ENCODE data around the gene POGLUT2. TPM values are rescaled to one million over a fixed set of nuclear protein-coding genes. Genes with fewer than 3 reads are reported as not detected.

The POGLUT2 gene
- 10 to 100 TPM in 1 of 5 experiments, under 1 TPM in 4; 0.19 to 10.4 (median 0.40) TPM for total RNA-seq
- not detected for polyA plus RNA-seq
- total RNA-seq: not detected

- ChIA-PET POLR2A (interaction anchor here (1.8 to 2.3 kb wide), 2 partner anchors 47 to 203 kb away, joined by 6 to 12 read pairs; partner anchors contain the start of genes ERCC5 and TPP2), CTCF (no interaction called here)
- peak within 1 kb of the TSS; percentile 84 to 98 (median 87) for H3K4me3 Mint-ChIP-seq
- Histone ChIP-seq H3K27me3 (ENCODE audit: control insufficient read depth in 2 of 2, insufficient read depth in 2 of 2, low read length in 2 of 2) (peaks cover 0 to 3% of the 10 kb centered on the region in 2 donors), H3K27ac (ENCODE audit: low read depth, low read length) (no peak within 1 kb of the TSS), H3K4me1 (ENCODE audit: control insufficient read depth in 2 of 2, insufficient read depth in 2 of 2, low read length in 2 of 2) (peaks cover 6% of the 10 kb centered on the region in 2 donors), H3K9me3 (ENCODE audit: control insufficient read depth in 2 of 3, low read length in 3 of 3) (no peaks in the 10 kb centered on the region), H3K36me3 (ENCODE audit: control insufficient read depth in 2 of 3, insufficient read depth in 3 of 3, low read length in 3 of 3) (no peaks in the 10 kb centered on the region), H3K4me3 (ENCODE audit: low read length) (peak within 1 kb of the TSS; percentile 74)
- peaks cover 0 to 34% (median 21%) of the 10 kb centered on the region in 5 donors for H3K27me3 Mint-ChIP-seq
- no peaks in the 10 kb centered on the region for H3K9me3 Mint-ChIP-seq
- H3K4me1 Mint-ChIP-seq: peaks cover 6 to 36% (median 19%) of the 10 kb centered on the region in 7 donors
- intact Hi-C loops (cut with micrococcal nuclease): loop anchor here in 1 of 2 donors (1.0 to 5.0 kb wide), 3 partner anchors 26 to 407 kb away; partner anchors contain the start of genes TEX30 and TPP2
- peak within 1 kb of the TSS in 5 of 9 donors; percentile 4 to 90 (median 66) for H3K27ac Mint-ChIP-seq
- ATAC-seq (peak; percentile 74), DNase-seq (peak; percentile 25 to 84 (median 33))
- H3K36me3 Mint-ChIP-seq: peaks cover 0 to 6% (median 0%) of the 10 kb centered on the region in 5 donors
Observed at GRCh38 chr13:102798581-102799425, at the start of gene POGLUT2, which contains the start of gene BIVM. POGLUT2 (minus strand) TSS chr13:102798976; CDS start chr13:102798670, 306 bp downstream. BIVM (plus strand) TSS chr13:102799119; CDS start chr13:102807268, 8,149 bp downstream.

DNA sequence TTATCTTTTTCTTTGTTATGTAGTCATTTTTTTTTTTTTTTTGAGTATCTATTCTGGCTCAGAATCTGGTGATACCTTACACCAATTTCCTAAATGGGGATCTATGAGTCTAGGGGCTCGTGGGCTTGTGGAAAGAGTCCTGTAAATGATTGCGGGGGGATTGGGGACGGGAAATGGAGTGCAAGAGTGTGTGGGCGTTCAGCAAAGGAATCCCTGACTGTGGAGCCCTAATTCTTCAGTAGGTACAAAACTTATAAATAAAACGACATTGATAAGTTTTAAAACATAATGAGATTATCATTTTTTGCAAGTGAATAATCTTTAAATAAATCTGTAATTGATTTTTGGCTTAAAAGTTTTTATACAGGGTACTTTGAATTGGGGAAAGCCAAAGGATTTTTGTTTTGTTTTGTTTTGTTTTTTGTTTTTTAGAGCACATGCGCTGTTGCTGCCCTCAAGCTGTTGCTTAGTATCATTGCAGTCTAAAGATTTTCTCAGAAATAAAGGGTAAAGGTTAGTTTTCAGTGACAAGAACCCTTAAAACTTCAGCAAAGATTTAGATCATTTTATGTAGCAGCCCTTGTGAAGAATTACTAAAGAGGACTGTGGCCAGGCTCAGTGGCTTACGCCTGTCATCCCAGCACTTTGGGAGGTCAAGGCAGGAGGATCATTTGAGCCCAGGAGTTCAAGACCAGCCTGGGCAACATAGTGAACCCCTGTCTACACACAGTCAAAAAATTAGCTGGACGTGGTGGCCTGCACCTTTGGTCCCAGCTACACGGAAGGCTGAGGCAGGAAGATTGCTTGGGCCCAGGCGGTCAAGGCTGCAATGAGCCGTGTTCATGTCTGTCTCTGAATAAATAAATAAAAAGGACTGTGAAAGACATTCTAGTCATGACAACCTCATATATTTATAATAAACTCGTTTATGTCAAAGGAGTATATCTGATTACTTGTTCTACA lies 48.8 kb upstream of the POGLUT2 start:
- H3K36me3 Mint-ChIP-seq: peaks cover 0 to 9% (median 3%) of the 10 kb centered on the region in 5 donors
- Histone ChIP-seq H3K27me3 (ENCODE audit: control insufficient read depth in 2 of 2, insufficient read depth in 2 of 2, low read length in 2 of 2) (no peaks in the 10 kb centered on the region), H3K4me1 (ENCODE audit: control insufficient read depth in 2 of 2, insufficient read depth in 2 of 2, low read length in 2 of 2) (peaks cover 19 to 34% of the 10 kb centered on the region in 2 donors), H3K9me3 (ENCODE audit: control insufficient read depth in 2 of 3, low read length in 3 of 3) (no peaks in the 10 kb centered on the region), H3K4me3 (ENCODE audit: low read length) (peak overlapping the region; percentile 98), H3K27ac (ENCODE audit: low read depth, low read length) (peak overlapping the region; percentile 97), H3K36me3 (ENCODE audit: control insufficient read depth in 2 of 3, insufficient read depth in 3 of 3, low read length in 3 of 3) (peaks cover 0 to 7% (median 0%) of the 10 kb centered on the region in 3 experiments)
- intact Hi-C loops (cut with micrococcal nuclease): loop anchor here (1.0 to 10.0 kb wide), 9 partner anchors 23 to 1705 kb away; no protein-coding TSS in a partner anchor
- ATAC-seq (no peak), DNase-seq (peak in 6 of 9 donors; percentile 22 to 58 (median 47))
- peaks cover 0 to 5% (median 0%) of the 10 kb centered on the region in 11 donors for H3K9me3 Mint-ChIP-seq
- H3K27ac Mint-ChIP-seq: peak overlapping the region; percentile 93 to 100 (median 99)
- H3K27me3 Mint-ChIP-seq: peaks cover 0 to 4% (median 0%) of the 10 kb centered on the region in 5 donors
- CTCF ChIA-PET: interaction anchor here (0.5 to 3.6 kb wide), 6 partner anchors 23 to 1631 kb away, joined by 3 to 27 read pairs (median 3); partner anchors contain the start of genes TEX30 and TPP2
- POLR2A ChIA-PET: interaction anchor here (0.6 to 6.7 kb wide), 10 partner anchors 23 to 1223 kb away, joined by 3 to 351 read pairs (median 4); partner anchors contain the start of genes TEX30 and TPP2
- peaks cover 35 to 63% (median 51%) of the 10 kb centered on the region in 7 donors for H3K4me1 Mint-ChIP-seq
- peak overlapping the region; percentile 86 to 100 (median 96) for H3K4me3 Mint-ChIP-seq

DNA sequence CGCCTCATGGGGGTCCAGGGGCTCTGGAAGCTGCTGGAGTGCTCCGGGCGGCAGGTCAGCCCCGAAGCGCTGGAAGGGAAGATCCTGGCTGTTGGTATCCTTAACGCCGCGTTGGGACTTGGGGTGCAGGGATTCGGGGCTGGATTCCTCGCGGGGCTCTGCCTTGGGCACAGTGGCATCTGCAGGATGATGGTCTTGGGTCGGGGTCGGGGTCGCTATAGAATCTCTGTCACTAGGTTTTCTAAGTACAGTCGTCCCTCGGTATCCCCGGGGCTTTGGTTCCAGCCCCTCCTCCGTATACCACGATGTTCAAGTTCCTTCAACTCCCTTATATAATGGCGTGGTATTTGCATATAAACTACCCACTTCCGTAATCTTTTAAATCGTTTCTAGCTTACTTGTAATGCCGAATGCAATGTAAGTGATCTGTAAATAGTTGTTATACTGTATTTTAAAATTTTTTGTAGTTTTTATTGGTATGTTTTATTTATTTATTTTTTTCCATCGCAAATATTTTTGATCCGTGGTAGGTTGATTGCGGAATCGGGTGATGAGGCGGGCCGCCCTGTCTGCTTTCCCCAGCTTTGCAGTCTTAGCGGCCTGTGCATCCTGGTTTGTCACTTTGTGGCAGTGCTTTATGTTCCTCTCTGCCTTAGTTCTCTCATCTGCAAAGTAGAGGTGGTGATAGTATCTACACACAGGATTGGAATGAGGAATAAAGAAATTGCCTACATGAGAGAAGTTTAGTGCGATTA lies 47.7 kb upstream of the POGLUT2 start:
- ATAC-seq (peak; percentile 59), DNase-seq (peak in 8 of 9 donors; percentile 44 to 77 (median 70))
- peaks cover 0 to 4% (median 0%) of the 10 kb centered on the region in 5 donors for H3K27me3 Mint-ChIP-seq
- Histone ChIP-seq H3K27ac (ENCODE audit: low read depth, low read length) (peak overlapping the region; percentile 97), H3K4me1 (ENCODE audit: control insufficient read depth in 2 of 2, insufficient read depth in 2 of 2, low read length in 2 of 2) (peaks cover 19 to 34% of the 10 kb centered on the region in 2 donors), H3K9me3 (ENCODE audit: control insufficient read depth in 2 of 3, low read length in 3 of 3) (no peaks in the 10 kb centered on the region), H3K27me3 (ENCODE audit: control insufficient read depth in 2 of 2, insufficient read depth in 2 of 2, low read length in 2 of 2) (no peaks in the 10 kb centered on the region), H3K36me3 (ENCODE audit: control insufficient read depth in 2 of 3, insufficient read depth in 3 of 3, low read length in 3 of 3) (peaks cover 0 to 7% (median 0%) of the 10 kb centered on the region in 3 experiments), H3K4me3 (ENCODE audit: low read length) (peak overlapping the region; percentile 98)
- peaks cover 34 to 53% (median 43%) of the 10 kb centered on the region in 7 donors for H3K4me1 Mint-ChIP-seq
- H3K4me3 Mint-ChIP-seq: peak overlapping the region; percentile 86 to 100 (median 96)
- ChIA-PET POLR2A (interaction anchor here (0.6 to 6.7 kb wide), 27 partner anchors 9 to 1222 kb away, joined by 3 to 351 read pairs (median 5); partner anchors contain the start of genes TEX30 and TPP2), CTCF (interaction anchor here (0.7 to 3.6 kb wide), 6 partner anchors 75 to 267 kb away, joined by 3 to 26 read pairs (median 4); partner anchors contain the start of gene TPP2)
- intact Hi-C loops (cut with micrococcal nuclease): loop anchor here (1.0 to 10.0 kb wide), 11 partner anchors 24 to 1704 kb away; partner anchors contain the start of genes TEX30 (in 1 of the 2) and TPP2 (in 1 of the 2)
- H3K36me3 Mint-ChIP-seq: peaks cover 0 to 9% (median 3%) of the 10 kb centered on the region in 5 donors
- peak overlapping the region; percentile 93 to 100 (median 99) for H3K27ac Mint-ChIP-seq
- H3K9me3 Mint-ChIP-seq: peaks cover 0 to 5% (median 0%) of the 10 kb centered on the region in 11 donors

DNA sequence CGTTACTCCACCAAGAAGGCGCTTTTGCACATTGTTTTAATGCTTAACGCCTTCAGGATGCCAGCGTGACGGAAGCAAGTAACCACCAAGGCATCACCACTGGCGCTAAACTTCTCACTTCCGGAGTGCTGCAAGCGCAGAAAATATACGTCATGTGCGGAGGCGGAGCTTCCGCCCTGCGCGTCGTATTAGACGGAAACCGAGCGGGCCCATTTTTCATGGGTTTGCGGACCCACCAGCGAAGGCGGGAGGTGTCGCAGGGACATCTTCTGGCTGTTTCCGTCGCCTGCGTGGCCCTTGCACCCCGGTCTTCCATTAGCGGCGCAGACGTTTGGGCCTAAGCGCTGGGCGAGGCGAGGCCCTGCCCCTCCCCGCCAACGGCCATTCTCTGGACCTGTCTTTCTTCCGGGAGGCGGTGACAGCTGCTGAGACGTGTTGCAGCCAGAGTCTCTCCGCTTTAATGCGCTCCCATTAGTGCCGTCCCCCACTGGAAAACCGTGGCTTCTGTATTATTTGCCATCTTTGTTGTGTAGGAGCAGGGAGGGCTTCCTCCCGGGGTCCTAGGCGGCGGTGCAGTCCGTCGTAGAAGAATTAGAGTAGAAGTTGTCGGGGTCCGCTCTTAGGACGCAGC lies 47.0 kb upstream of the POGLUT2 start, which contains the start of gene ERCC5:
Gene ERCC5 (plus strand): TSS at position 403 of the 631 bp plus-strand sequence. CDS start 235 bp downstream, outside the sequence.
- ChIA-PET POLR2A (interaction anchor here (0.6 to 6.7 kb wide), 27 partner anchors 9 to 1221 kb away, joined by 3 to 351 read pairs (median 5); partner anchors contain the start of genes TEX30 and TPP2), CTCF (interaction anchor here (0.6 to 3.6 kb wide), 9 partner anchors 74 to 266 kb away, joined by 3 to 26 read pairs (median 3); partner anchors contain the start of gene TPP2)
- peak within 1 kb of the TSS; percentile 97 for H3K27ac ChIP-seq (ENCODE audit: low read depth, low read length)
- peak; percentile 89 for ATAC-seq
- peak; percentile 93 to 99 (median 97) for DNase-seq
- intact Hi-C loops (cut with micrococcal nuclease): loop anchor here (1.0 to 10.0 kb wide), 11 partner anchors 25 to 1703 kb away; partner anchors contain the start of genes TEX30 (in 2 of the 2) and TPP2 (in 2 of the 2)
- Mint-ChIP-seq H3K4me1 (peaks cover 31 to 52% (median 42%) of the 10 kb centered on the region in 7 donors), H3K9me3 (peaks cover 0 to 5% (median 0%) of the 10 kb centered on the region in 11 donors), H3K36me3 (peaks cover 0 to 8% (median 3%) of the 10 kb centered on the region in 5 donors), H3K27me3 (peaks cover 0 to 4% (median 0%) of the 10 kb centered on the region in 5 donors), H3K27ac (peak within 1 kb of the TSS; percentile 93 to 100 (median 99)), H3K4me3 (peak within 1 kb of the TSS; percentile 86 to 100 (median 96))
- no peaks in the 10 kb centered on the region for H3K9me3 ChIP-seq (ENCODE audit: control insufficient read depth in 2 of 3, low read length in 3 of 3)
- H3K36me3 ChIP-seq (ENCODE audit: control insufficient read depth in 2 of 3, insufficient read depth in 3 of 3, low read length in 3 of 3): peaks cover 0 to 7% (median 0%) of the 10 kb centered on the region in 3 experiments
- H3K27me3 ChIP-seq (ENCODE audit: control insufficient read depth in 2 of 2, insufficient read depth in 2 of 2, low read length in 2 of 2): no peaks in the 10 kb centered on the region
- H3K4me3 ChIP-seq (ENCODE audit: low read length): peak within 1 kb of the TSS; percentile 98
- H3K4me1 ChIP-seq (ENCODE audit: control insufficient read depth in 2 of 2, insufficient read depth in 2 of 2, low read length in 2 of 2): peaks cover 19 to 34% of the 10 kb centered on the region in 2 donors

Data from naive thymus-derived CD4-positive, alpha-beta T cell (primary cell).